Measurements from ENCODE around the gene PKNOX2.

Gene PKNOX2

DNA sequence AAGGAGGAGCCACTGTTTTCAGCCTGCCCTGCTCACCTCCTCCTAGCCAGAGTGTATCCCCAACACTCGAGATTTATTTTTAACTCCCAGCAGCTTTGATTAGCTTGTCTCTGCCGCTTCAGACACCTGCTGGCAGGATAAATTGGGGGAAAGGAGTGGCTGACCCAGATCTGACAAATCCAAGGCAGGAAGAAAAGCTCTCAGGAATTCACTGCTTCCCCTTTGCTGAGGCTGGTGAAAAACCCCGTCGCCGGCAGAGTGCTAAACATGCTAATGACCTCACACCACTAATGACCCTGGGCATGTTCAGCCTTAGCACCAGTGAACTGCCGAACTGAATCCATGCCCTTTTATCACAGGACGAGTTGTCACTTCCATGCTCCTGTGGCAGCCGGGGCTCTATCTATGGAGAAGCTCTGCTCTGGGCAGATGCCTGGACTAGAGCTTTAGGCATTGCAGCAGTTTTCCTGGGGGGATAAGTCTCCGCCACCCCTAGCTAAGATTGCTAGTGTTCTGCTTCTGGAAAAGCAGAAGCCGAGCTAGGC lies 279.3 kb downstream of the PKNOX2 start:
- DNase-seq (ENCODE audit: low read depth), result no peak

GRCh38 chr11:125445731-125446130 lies 281.2 kb downstream of the PKNOX2 start:
- DNase-seq (ENCODE audit: low read depth), result no peak

DNA sequence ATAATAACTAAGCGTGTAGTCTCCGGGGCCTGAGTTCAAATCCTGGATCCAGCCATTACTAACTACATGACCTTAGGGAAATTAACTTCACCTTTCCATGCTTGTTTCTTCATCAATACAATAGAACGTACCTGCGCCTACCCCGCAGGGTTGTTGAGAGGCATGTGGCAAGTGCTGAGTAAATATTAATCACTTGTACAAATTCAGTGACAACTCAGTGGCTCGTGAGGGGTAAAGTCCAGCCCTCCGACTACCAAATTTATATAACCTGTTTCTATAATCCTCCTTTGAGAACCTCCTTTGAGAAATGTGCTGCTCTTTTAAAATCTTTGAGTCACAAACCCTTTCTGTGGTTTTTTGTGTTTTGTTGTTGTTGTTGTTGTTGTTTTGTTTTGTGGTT lies 281.7 kb downstream of the PKNOX2 start:
- DNase-seq (ENCODE audit: low read depth), result no peak

DNA sequence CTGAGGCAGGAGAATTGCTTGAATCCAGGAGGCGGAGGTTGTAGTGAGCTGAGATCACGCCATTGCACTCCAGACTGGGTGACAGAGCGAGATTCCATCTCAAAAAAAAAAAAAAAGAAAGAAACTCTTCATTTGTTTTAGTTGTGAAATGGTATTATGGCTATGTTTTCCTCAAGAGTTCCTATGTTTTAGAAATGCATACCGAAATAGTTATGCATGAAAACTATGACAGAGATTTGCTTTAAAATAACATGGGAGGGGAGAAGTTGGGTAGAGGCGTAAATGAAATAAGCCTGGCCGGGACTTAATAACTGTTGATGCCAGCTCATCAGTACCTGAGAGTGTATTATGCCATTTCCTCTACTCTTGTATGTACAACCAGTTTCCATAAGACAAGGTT lies 283.2 kb downstream of the PKNOX2 start:
- DNase-seq (ENCODE audit: low read depth), result no peak

DNA sequence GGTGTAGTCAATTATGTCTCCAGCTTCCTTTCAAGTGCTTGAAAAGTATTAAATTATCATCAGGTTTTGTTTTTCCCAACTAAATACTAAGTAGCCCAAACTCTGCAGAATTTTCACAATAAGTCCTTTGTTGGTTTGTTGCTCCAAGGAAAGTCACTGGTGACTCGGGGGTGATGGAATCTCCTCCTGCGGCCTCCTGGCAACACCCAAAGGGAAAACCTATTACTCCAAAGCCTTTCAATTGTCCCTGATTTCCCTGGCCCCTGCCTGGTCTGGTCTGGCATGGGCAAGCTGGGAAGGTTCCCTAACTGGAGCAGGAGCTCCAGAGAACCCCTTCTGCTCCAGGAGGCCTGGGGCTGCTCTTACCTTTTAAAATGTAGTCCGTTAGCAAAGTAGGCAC lies 283.6 kb downstream of the PKNOX2 start:
- DNase-seq (ENCODE audit: low read depth), result no peak

DNA sequence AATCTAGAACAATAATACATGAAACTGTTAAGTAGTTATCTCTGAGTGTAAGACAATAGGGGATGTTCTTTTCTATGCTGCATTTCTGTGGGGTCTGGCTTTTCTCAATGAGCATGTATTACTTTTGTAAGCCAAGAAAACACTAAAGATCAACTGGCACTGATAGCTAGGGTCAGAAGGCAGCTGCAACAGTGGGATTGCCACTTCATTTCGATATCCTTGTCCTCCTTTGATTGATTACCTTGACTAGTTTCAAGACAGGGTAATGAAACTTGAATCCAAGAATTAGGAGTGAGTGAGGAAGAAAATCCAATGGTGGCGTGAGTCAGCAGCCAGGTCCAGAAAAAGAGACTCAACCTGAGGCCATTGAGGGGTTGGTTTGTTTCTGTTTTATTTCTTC lies 285.0 kb downstream of the PKNOX2 start:
- no peak for DNase-seq (ENCODE audit: low read depth)

DNA sequence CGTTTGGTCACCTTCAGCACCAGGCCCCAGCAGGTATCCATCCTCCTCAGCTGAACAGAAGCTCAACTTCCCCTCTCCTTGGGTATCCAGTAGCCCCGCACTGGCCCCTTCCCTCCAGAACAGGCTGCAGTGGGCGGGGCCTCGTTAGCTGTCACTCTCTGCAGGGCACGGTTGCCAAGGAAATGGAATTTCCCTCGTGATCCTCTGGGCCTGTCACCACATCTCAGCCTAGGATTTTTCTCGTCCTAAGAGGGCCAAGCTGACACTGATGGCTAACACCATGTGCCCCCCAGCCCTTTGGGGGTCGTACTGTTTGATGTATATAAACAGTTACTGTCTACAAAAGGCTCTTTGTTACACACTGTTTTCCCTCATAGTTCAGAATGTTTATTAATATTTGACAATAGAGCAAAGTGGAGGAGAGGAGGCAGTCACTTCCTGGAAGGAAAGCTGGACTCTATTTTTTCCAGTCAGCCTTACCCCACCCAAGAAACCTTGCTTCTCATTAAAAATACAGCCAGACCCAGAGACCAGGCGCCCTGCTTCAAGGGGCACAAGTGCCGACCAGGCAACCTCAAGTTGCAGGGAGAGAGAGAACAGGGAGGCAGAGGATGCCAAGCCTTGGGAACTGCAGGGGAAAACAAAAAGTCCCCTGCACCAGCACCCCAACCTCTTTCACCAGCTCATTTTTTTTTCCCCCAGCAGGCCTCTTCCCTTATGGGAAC lies 287.0 kb downstream of the PKNOX2 start:
- no peak for DNase-seq (ENCODE audit: low read depth)

DNA sequence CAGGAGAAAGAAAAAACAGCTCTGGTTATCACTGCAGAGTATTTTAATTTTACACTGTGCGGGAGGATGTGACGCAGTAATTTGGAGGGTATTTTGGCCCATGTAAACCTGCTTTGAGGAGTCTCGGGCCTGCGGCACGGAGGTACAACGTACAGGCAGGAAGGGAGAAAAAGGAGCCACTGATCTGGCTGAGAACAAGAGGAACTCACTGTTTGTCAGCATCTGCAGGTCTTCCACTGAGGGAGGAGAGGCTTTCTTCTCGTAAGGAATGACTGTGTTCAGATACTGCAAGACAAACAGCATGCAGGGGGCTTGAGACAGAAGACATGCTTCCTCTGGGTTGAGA lies 287.5 kb downstream of the PKNOX2 start:
- DNase-seq (ENCODE audit: low read depth), result no peak

GRCh38 chr11:125454047-125454446 lies 289.5 kb downstream of the PKNOX2 start:
- DNase-seq (ENCODE audit: low read depth), result no peak

GRCh38 chr11:125455851-125456250 lies 291.3 kb downstream of the PKNOX2 start:
- DNase-seq (ENCODE audit: low read depth), result no peak

- no peak for DNase-seq (ENCODE audit: low read depth)
These were observed 293.3 kb downstream of the PKNOX2 start for GRCh38 chr11:125457814-125458343.

DNA sequence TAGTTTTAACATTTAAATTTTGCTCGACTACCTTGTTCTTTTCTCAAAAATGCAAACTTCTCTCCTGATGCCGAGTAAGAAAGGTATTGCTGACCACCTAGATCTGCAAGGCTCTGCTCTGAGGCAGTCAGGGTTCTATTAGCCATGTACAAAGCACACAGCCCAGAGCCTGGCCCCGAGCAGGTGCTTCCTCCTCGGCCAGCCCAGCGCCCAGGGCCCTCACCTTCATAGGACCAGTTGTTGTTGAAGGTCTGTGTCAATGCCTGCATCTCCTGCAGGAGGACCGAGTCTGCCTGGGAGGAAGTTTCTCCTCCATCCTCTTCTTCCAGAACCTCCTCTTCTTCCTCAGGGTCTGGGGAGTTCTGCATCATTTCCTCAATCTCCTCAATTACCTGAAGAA lies 295.7 kb downstream of the PKNOX2 start:
- DNase-seq (ENCODE audit: low read depth), result no peak

DNA sequence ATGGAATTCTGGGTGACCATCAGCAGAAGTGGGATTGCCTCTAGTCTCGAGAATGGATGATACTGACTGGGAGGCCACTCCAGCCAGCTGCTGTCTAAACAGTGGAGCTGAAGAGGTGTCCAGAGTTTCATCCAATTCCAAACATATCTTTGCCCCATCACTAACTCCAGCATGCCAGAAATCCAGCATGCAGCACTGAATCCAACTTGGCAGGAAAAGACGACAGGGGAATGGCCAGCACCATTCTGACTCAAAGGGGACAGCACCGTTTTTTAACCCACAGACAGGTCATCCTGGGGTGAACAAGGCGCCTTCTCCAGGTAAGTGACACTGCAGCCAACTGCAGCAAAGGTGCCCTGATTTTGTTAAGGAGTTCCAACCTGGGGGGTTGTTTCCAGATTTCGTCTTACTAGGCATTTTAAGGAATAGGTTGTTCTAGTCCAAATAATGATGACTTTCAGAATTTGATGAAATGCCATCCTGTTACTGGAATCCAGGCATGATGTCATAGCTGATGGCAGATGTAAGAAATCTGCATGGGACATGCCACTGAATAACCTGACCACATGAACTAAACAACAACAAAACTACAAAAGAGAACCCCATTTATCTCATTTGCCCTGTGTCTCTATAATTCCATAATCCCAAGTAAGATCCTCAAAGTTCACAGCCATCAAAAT lies 299.2 kb downstream of the PKNOX2 start:
- no peak for DNase-seq (ENCODE audit: low read depth)

GRCh38 chr11:125464270-125464662 lies 299.7 kb downstream of the PKNOX2 start:
- no peak for DNase-seq (ENCODE audit: low read depth)

DNA sequence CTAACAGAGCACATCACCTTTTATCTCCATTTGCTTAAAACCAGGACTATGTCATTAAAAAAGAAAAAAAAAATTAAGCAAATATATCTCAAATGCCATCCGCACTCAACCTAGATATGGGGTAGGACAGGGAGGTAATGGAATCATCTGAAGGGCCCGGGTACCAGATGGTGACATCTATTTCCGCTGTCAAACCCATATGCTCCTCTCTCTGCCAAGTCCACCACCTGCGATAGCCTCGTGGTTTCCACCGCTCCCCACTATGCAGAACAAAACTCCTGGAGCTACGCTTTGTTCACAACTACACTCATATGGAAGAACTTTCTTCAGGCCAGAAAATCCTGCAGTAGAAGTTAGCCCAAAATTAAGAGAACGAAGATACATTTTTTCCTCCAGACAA lies 300.1 kb downstream of the PKNOX2 start:
- DNase-seq (ENCODE audit: low read depth), result no peak

- no peak for DNase-seq (ENCODE audit: low read depth)
These were observed 300.7 kb downstream of the PKNOX2 start for GRCh38 chr11:125465255-125465654.

GRCh38 chr11:125465701-125466100 lies 301.1 kb downstream of the PKNOX2 start:
- no peak for DNase-seq (ENCODE audit: low read depth)

DNA sequence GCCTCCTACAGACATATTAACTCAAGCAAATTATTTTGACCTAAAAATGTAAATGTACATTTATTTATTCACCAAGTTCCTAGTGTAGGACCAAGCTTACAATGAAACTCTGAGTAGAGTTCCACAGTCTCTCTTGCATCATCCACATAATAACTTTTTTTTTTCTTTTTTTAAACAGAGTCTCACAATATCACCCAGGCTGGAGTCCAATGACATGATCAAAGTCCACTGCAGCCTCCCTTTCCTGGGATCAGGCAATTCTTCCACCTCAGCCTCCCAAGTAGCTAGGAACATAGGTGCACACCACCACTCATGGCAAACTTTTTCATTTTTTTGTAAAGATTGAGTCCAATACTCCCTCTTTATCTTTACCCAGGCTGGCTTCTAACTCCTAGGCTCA lies 303.5 kb downstream of the PKNOX2 start:
- no peak for DNase-seq (ENCODE audit: low read depth)

GRCh38 chr11:125468852-125469251 lies 304.3 kb downstream of the PKNOX2 start:
- no peak for DNase-seq (ENCODE audit: low read depth)

- no peak for DNase-seq (ENCODE audit: low read depth)
These were observed 305.8 kb downstream of the PKNOX2 start for GRCh38 chr11:125470355-125470754.

DNA sequence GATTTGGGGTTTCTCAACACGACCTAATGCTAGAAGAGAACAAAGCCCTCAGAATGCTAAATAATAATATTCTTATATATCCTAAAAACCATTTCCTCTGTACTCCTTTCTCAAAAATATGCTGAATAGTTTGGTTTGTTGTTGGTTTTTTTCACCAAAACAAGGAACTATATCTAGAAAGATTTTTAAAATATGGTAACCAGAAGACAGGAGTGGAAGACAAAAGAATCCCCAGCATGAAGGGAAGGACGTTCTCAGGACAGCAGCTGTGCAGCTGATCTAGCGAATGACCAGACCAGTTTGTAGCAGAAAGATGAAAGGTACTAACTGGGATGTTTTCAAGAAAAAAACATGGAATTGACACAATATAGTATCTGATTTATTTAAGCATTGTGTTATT lies 312.2 kb downstream of the PKNOX2 start:
- no peak for DNase-seq (ENCODE audit: low read depth)

DNA sequence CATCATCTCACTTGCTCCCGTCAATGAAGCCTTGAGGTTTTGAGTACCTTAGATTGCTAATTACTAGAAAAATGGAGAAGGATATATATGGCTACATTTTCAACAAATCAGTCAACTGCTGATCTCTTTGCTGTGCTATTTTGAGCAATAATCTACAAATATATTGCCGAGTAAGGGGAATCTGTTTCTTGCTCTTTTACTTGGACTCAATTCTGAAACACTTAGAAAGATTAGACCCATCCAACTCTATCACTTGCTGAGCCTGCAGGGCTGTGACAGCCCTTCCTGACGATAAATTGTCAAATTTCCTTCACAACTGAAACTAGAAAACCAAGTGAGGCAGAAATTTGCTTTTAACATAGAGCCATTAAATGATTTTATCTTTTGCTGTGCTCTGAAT lies 314.6 kb downstream of the PKNOX2 start:
- no peak for DNase-seq (ENCODE audit: low read depth)

GRCh38 chr11:125481531-125481930 lies 317.0 kb downstream of the PKNOX2 start:
- no peak for DNase-seq (ENCODE audit: low read depth)

Data from activated T-helper 1 cell treated with Interleukin-2 at 50 U/mL for 16 hours (primary cell).